Breast epithelium (tissue), 3 donors: Measurements from ENCODE around the gene CACNA2D4.

Experiments
- CTCF ChIP-seq, 3 donors: fragments of 450-650 bp; IDR thresholded peaks; one replicate each; pipeline ENCODE4 v1.5.1; 2016 to 2017; ENCODE audit warnings: antibody characterized with exemption in 3 of 3, mild to moderate bottlenecking in 3 of 3, moderate library complexity in 3 of 3
- POLR2A ChIP-seq: fragments of 450-650 bp; IDR thresholded peaks from one replicate; pipeline ENCODE4 v1.6.1; 2016; ENCODE audit warnings: antibody characterized with exemption, mild to moderate bottlenecking, moderate library complexity
- POLR2AphosphoS5 ChIP-seq, 3 donors: sonication (generic); formaldehyde crosslinking; IDR thresholded peaks; one replicate each; pipeline ENCODE4 v1.6.1; 2017; ENCODE audit warnings: antibody characterized with exemption in 3 of 3

GRCh38 chr12:1821805-1822204, 96.6 kb downstream of the CACNA2D4 start:
- TF ChIP-seq CTCF (IDR thresholded peaks at IDR 0.05) (no peak), POLR2A (no peak), POLR2AphosphoS5 (IDR thresholded peaks at IDR 0.05) (no peak)
